NT2/D1 (cell line): ENCODE measurements around the gene EFHC1.

Experiments used
- DNase-seq: peaks from one replicate; pipeline ENCODE4 v3.0.0-alpha.2; 2011; ENCODE audit warnings: low read depth, low spot score
- H3K27me3 ChIP-seq: 2 replicates; pipeline ENCODE4 v1.6.0; 2011; ENCODE audit warnings: mild to moderate bottlenecking; ENCODE audit not compliant: insufficient read length, insufficient read depth
- H3K36me3 ChIP-seq: 2 replicates; pipeline ENCODE4 v1.6.1; 2011; ENCODE audit warnings: mild to moderate bottlenecking, low read length, mixed read lengths; ENCODE audit not compliant: insufficient read depth, insufficient read length
- H3K4me1 ChIP-seq: 2 replicates; pipeline ENCODE4 v1.5.1; 2011; ENCODE audit not compliant: insufficient read depth, insufficient read length
- H3K4me3 ChIP-seq: 2 replicates; pipeline ENCODE4 v1.5.1; 2011; ENCODE audit warnings: low read depth; ENCODE audit not compliant: insufficient read length
- H3K9ac ChIP-seq: 2 replicates; pipeline ENCODE4 v1.6.0; 2011; ENCODE audit warnings: low read depth; ENCODE audit not compliant: insufficient read length
- H3K9me3 ChIP-seq: 2 replicates; pipeline ENCODE4 v1.5.1; 2011; ENCODE audit warnings: mild to moderate bottlenecking, low read length; ENCODE audit not compliant: insufficient read depth
- SUZ12 ChIP-seq: IDR thresholded peaks from 2 replicates; pipeline ENCODE4 v1.6.1; 2011; ENCODE audit not compliant: insufficient read length, insufficient read depth; ENCODE audit errors: extremely low read depth
- YY1 ChIP-seq: IDR thresholded peaks from 2 replicates; pipeline ENCODE4 v1.6.1; 2011; ENCODE audit not compliant: insufficient read length, insufficient read depth
- ZNF274 ChIP-seq: IDR thresholded peaks from 2 replicates; pipeline ENCODE4 v1.6.1; 2011; ENCODE audit warnings: mild to moderate bottlenecking, low read depth, low read length

EFHC1 gene, protein sequence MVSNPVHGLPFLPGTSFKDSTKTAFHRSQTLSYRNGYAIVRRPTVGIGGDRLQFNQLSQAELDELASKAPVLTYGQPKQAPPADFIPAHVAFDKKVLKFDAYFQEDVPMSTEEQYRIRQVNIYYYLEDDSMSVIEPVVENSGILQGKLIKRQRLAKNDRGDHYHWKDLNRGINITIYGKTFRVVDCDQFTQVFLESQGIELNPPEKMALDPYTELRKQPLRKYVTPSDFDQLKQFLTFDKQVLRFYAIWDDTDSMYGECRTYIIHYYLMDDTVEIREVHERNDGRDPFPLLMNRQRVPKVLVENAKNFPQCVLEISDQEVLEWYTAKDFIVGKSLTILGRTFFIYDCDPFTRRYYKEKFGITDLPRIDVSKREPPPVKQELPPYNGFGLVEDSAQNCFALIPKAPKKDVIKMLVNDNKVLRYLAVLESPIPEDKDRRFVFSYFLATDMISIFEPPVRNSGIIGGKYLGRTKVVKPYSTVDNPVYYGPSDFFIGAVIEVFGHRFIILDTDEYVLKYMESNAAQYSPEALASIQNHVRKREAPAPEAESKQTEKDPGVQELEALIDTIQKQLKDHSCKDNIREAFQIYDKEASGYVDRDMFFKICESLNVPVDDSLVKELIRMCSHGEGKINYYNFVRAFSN

DNA sequence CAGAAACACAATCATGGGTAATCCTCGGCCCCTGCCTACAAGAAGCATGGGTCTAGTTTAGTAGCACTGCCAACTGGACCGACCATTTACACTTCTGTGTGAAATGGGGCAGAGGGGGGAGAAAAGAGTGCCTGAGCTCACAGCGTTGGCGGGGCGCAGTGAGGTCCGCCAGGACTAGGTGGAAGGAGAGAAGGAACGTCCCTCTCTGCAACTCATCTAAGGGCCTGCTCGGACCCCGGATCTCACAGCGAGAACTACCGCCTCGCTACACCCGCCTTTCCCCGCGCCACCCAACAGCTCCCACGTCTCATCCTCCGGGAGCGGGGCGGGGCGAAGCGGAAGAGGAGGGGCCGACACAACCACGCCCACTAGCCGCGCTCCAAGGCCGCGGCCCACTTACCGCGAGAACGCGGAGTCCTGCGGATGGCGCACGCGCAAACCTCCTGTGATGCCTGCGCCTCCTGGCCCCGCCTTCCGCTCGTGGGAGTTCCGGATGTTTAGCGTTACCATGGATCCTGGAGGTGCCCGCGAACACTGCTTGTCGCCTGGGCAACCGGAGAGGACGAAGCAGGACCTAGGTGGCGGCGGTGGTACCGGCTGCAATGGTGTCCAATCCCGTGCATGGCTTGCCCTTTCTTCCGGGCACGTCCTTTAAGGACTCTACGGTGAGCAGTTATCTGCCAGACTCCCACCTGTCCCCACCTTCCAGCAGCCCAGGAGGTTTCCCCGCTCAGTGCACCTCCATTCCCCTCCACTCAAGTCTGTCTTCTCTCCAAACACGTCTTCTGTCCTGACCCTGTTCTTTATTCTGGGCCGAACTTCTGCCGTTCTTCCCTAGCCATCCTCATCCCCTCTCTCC lies at the start of gene EFHC1:
Gene EFHC1 (plus strand): TSS at position 534 of the 859 bp plus-strand sequence. CDS start 69 bp downstream, at position 603.
- Histone ChIP-seq H3K4me1 (no peaks in the 10 kb centered on the region), H3K9ac (peak within 1 kb of the TSS; percentile 93), H3K36me3 (no peaks in the 10 kb centered on the region), H3K27me3 (no peaks in the 10 kb centered on the region), H3K9me3 (no peaks in the 10 kb centered on the region), H3K4me3 (peak within 1 kb of the TSS; percentile 81)
- TF ChIP-seq YY1 (no peak), ZNF274 (no peak), SUZ12 (no peak)
- peak; percentile 89 for DNase-seq

GRCh38 chr6:52371656-52372191 lies 48.4 kb upstream of the EFHC1 start:
- TF ChIP-seq YY1 = no peak
- no peak for TF ChIP-seq ZNF274
- TF ChIP-seq SUZ12 = no peak
- DNase-seq = no peak
- H3K4me3 ChIP-seq = no peak overlapping the region
- H3K36me3 ChIP-seq = peaks cover 4% of the 10 kb centered on the region
- H3K9me3 ChIP-seq = no peaks in the 10 kb centered on the region
- no peaks in the 10 kb centered on the region for H3K4me1 ChIP-seq
- H3K9ac ChIP-seq = no peak overlapping the region
- H3K27me3 ChIP-seq = no peaks in the 10 kb centered on the region

GRCh38 chr6:52373151-52373690 lies 46.9 kb upstream of the EFHC1 start:
- Histone ChIP-seq H3K4me1 (no peaks in the 10 kb centered on the region), H3K27me3 (no peaks in the 10 kb centered on the region), H3K36me3 (no peaks in the 10 kb centered on the region), H3K4me3 (no peak overlapping the region), H3K9ac (no peak overlapping the region), H3K9me3 (no peaks in the 10 kb centered on the region)
- TF ChIP-seq SUZ12 (no peak), ZNF274 (no peak), YY1 (no peak)
- DNase-seq = no peak

DNA sequence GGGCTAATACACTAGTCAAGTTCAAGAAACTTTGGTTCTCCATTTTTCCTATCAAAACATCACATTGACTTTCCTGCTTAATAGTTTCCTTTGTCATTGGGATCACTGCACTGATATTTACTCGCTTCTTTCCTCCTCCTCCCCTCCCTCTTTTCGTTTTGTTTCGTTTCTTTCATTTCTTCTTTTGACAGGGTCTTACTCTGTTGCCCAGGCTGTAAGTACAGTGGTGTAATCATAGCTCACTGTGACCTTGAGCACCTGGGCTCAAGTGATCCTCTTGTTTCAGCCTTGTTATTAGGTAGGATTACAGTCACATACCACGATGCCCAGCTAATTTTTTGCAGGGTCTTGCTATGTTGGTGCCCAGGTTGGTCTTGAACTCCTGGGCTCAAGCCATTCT lies 45.9 kb upstream of the EFHC1 start:
- Histone ChIP-seq H3K9me3 (no peaks in the 10 kb centered on the region), H3K27me3 (no peaks in the 10 kb centered on the region), H3K4me1 (no peaks in the 10 kb centered on the region), H3K4me3 (no peak overlapping the region), H3K9ac (no peak overlapping the region), H3K36me3 (no peaks in the 10 kb centered on the region)
- no peak for DNase-seq
- TF ChIP-seq YY1 (no peak), ZNF274 (no peak), SUZ12 (no peak)

DNA sequence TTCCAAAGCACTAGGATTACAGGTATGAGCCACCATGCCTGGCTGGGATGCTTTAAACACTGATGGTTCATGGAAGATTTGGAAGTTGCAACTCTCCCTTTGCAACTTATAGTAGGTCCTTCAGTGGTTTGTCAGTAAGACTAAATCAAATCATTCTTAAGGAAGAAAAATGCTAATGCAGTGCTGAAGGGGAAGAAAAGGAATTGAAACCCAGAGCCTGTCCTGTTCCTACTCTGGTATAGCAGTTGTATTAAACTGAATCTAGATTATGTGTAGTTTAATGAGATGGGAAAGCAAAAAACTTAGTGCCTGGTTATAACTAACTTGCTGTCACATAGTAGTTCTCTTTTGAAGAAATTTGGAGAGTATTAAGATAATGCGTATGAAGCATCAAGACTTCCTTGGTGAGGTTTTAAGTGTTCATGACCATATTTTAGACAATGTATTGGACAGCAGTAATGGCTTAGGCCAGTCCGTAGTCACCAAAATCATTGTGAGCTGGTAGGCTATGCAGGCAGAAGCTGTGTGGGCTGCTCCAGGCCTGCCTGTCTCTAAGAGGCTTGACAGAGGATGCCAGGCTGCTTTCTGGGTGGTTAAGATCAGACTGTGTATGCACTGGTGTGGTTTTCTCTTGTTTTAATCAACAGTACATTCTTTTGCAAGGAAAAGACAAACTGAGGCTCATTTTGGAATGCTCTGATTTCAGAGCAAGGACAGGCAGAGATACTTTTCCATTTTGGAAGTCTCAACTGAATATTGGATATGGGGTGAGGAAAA lies 44.2 kb upstream of the EFHC1 start:
- no peak for TF ChIP-seq ZNF274
- no peak for TF ChIP-seq YY1
- TF ChIP-seq SUZ12 = no peak
- DNase-seq = no peak
- Histone ChIP-seq H3K9ac (no peak overlapping the region), H3K4me1 (no peaks in the 10 kb centered on the region), H3K9me3 (no peaks in the 10 kb centered on the region), H3K36me3 (no peaks in the 10 kb centered on the region), H3K27me3 (no peaks in the 10 kb centered on the region), H3K4me3 (no peak overlapping the region)

DNA sequence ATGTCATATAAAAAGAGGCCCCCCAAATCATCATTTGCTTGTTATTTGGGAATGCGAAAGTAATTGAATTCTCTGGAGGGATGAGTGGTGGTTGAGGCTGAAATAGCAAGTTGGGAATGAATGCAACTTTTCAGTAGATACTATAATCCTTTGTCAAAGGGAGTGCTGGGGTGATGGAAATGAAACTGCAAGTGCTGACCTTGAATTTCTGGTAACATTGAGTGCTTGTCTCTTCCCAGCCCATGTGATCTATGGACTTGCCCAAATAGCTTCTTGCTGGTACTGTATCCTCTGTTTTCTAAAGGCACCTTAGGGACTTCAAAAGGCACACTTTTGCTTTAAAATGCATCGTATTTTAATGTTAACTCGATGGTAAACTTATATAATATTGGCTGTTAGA lies 43.4 kb upstream of the EFHC1 start:
- Histone ChIP-seq H3K9me3 (no peaks in the 10 kb centered on the region), H3K4me1 (no peaks in the 10 kb centered on the region), H3K36me3 (no peaks in the 10 kb centered on the region), H3K27me3 (no peaks in the 10 kb centered on the region), H3K9ac (no peak overlapping the region), H3K4me3 (no peak overlapping the region)
- no peak for DNase-seq
- TF ChIP-seq YY1 (no peak), ZNF274 (no peak), SUZ12 (no peak)
